Activated gamma-delta T cell treated with Interleukin-2 at 50 U/mL for 16 hours (primary cell): ENCODE results near the gene ATP8B3.
A peak's percentile ranks its signal among the peaks of the same experiment; 100 is the strongest.

Source experiments
- DNase-seq: peaks from one replicate; pipeline ENCODE4 v3.0.0-alpha.2; 2020

Gene ATP8B3

DNA sequence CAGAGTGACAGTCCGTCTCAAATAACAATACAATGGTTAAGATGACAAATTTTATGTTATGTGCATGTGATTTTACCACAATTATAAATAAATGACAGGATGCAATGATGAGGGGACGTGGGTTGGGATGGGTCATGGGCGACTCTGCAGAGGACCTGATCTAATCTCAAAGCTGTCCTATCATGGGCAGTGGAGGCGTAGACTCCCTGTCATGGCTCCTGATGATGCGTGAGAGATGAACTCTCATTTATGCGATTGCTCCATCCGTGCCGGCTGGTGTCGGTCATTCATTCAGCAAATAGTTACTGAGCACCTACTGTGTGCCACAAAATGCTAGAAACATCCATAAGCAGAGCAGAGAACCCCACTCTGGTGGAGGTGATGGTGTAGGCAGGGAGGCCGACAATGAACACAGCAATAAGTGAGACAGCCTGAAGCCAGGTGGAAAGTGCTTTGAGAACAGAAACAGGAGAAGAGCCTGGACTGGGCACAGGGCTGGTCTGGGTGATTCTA, 37.9 kb upstream of the ATP8B3 start:
- no peak for DNase-seq

GRCh38 chr19:1849132-1849474, 37.0 kb upstream of the ATP8B3 start:
- no peak for DNase-seq

DNA sequence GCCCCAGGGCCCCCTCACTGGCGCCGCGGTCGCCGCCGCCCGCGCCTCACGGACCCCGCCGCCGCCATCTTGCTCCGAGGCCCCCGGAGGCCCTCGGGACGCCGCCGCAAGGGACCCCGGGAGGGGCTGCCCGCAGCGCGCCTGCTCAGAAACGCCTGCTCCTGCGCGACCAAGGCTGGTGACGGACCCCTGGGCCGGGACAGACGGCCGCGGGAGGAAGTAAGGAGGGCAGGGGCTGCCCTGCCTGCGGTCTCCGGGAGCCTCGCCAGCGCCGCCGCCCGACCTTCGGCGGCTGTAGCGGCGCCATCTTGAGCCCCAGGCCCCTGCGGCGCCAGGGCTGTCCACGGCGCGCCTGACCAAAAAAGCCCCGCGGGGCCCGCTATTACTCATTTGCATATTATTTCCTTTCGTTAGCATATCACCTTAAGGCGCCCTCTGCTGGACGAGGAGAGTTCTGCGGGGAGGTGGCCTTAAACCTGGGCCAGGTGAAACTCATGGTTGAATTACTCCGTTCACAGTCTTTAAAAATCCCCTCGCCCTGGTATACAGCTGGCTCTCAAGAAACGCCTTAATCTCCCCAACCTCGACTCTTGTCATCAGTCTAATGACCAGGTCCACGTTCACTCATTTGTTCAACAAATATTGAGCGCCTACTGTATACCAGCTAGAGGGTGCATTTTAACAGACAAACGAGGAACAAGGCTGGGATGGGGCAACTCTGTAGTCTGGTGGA, 36.5 kb upstream of the ATP8B3 start, which contains the start of gene REXO1:
REXO1 (minus strand) TSS at position 85 of the 733 bp plus-strand sequence. CDS start 125 bp downstream, outside the sequence.
- DNase-seq: peak; percentile 99

DNA sequence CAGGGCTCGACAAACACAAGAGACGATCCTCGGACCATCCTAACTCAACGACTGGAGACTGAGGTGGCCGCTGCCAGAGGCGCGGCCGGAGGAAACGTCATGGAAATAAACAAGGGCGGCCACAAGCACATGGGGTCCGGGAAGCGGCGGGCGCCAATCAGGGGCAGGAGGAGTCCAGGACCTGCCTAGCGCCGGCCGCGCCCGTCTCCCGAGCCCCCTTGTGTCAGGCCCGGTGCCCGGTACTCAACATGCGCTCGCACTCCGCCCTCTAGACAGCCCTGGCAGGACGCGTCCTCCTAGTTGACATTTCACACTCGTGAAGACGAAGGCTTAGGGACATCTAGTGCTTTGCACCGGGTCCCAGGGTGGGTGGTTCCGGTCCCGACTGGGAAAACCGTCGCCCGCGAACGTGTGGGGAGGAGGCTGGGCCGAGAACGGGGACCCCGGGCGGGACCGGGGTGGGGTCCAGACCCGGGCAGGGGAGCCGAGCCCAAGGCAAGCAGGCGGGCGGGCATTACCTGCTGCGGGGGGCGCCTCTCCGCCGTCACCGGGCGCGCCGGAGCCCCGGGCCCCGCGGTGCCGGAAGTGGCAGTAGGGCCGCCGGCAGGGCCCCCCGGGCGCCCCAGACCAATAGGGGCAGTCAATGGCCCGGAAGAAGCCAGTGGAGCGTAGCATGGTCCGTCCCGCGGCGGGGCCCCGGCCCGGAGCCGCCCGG, 35.8 kb upstream of the ATP8B3 start:
- no peak for DNase-seq

DNA sequence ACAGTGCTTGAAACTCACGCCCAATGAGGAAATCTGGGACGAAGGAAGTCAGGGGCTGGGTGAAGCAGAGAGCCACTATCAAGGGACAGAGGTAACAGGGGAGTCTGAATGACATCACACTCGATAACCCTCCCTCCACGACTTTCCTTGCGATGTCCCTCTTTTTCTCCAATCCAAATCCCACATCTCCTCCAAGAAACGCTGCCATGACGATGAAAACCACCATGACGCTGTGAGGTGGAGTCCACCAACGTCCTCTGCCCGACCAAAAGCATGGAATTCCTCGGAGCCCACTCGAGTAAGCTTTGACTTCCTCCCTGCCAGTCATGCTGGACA, 35.2 kb upstream of the ATP8B3 start:
- DNase-seq: no peak

DNA sequence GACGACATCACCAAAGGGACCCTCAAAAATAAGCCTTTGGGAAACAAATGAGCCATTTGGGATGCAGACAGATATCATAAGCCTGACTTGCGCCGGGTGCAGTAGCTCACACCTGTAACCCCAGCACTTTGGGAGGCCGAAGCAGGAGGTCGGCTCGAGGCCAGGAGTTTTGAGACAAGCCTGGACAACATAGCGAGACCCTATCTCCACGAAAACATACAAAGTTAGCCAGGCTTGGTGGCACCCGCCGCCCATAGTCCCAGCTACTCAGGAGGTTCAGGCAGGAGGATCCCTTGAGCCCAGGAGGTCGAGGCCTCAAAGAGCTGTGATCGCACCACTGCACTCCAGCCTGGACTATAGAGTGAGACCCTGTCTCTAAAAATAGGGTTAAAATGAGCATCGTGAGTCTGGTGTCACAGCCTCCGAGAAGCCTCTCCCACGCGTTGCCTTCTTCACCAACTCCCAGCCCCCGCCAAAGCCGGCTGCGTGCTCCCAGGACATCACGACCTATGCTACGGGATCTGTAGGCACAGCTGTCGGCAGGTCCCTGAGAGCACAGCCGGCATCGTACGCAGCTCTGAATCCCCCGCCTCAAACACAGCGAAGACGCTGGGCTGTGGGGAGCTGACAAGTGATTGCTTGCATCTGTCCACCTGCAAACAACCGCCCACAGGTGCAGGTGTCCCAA, 34.6 kb upstream of the ATP8B3 start:
- DNase-seq: no peak

GRCh38 chr19:1845642-1846041, 33.6 kb upstream of the ATP8B3 start:
- DNase-seq: no peak

DNA sequence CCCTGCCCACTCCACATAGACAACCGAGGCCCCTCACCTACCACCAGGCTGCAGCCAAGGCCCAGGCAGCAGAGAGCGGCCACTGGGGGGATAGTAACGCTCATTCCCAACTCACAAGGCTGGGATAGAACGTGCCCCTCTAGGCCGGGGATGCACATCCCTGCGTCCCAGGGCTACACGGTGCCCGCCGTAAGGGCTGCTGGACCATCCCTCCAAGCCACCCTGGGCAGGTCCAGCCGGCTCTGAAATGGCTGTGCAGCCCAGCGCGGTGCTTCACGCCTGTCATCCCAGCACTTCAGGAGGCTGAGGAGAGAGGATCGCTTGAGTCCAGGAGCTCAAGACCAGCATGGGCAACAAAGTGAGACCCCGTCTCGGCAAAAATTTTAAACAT, 33.0 kb upstream of the ATP8B3 start:
- DNase-seq: no peak

GRCh38 chr19:1844513-1845124, 32.5 kb upstream of the ATP8B3 start:
- DNase-seq: no peak

DNA sequence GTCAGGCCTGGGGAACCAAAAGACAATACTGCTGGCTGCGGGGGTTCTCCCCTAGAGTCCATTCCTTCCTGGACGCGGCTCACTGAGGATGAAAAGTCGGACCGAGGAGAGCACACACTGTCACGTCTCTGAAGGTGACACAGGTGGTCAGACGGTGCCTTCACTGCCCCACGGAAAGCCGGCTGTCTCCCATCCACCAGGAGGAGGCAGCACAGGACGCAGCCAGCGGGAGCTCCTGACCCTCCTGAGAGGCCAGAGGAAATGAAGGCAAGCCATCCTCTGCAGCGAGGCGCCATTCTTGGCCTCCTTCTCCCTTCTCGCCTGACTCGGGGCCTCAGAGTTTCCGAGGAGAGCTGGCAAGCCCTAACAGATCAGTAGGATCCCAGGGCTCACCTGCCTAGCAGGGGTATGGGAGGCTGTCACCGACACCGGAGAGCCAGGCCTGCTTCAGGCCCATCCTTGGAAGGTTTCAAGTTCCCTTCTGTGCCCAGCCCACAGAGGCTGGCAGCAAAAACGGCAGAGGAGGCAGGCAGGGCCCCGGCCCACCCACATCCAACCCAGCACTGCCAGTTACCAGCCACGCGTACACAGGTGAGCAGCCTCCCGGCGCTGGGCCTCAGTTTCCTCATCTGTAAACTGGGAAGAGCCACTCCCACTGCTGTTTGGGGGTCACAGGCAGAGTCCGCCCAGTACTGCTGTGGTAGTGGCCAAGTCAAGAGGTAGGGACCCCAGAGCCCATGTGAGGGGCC, 31.7 kb upstream of the ATP8B3 start:
- no peak for DNase-seq

DNA sequence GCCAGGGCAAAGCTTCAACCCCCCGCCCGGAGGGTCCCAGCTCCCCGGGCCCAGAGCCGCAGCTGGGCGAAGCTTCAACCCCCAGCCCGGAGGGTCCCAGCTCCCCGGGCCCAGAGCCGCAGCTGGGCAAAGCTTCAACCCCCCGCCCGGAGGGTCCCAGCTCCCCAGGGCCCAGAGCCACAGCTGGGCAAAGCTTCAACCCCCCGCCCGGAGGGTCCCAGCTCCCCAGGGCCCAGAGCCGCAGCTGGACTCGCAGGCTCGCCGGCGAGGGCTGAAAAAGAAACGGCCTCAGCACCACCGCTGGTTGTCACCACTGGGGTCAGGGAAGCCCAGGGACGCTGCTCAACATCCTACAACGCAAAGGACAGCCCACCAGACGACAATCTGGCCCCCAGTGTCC, 31.0 kb upstream of the ATP8B3 start:
- no peak for DNase-seq

DNA sequence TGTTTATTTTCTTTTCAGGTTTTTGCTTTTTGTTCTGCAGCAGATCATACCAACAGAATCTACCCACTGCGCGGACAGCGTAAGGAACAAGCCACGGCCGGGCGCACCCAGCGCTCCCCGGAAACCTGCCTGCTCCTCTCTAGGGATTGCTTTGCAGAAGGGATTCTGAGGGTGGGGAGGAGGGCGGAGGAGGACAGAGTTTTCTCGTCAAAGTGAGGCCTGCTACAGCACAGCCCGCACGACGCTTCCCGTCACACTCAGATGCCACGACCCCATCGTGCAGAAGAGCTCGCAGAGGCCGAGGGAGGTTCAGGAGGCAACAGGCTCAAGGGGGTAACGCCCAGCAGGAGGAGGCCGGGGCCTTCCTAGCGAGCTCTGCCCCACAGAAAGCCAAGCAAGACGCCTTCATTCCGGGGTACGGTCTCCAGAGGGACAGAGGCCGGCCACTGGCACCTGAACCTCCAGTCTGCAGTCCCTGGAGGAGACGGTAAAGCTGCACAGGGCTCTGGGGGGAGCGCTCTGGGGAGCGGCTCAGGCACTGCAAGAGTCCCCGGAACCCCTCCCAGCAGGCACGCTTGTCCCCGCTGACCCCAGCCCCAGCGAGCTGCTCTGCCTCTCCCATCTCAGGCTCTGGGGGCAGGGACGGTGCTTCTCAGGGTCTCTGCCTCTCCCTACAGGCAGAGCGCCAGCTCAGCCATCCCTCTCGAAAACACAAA, 29.3 kb upstream of the ATP8B3 start:
- no peak for DNase-seq

DNA sequence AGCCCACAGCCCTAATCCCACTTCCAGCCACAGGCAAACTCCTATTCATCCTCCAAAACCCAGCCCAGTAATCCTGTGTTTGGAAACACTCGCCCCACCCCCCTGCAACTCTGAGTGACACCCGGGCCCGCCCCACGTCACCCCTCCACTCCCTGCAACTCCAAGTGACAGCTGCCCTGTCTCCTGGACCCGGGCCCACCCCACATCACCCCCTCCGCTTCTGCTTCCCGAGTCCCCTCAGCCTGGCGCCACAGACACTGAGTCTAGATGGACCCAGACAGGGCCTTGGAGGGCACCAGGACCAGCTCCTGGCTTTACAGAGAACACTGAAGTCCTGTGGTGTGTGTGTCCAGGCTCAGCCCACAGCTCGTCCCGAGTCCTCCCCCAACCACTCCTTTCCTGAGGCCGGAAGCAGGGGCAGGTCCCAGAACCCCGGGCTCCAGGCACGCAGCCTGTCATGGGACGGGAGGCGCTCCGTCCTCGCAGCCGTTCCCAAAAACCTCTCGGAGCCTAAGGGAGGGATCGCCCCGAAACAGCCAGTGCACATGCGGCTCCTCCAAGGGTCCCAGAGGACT, 28.6 kb upstream of the ATP8B3 start:
- DNase-seq: no peak

DNA sequence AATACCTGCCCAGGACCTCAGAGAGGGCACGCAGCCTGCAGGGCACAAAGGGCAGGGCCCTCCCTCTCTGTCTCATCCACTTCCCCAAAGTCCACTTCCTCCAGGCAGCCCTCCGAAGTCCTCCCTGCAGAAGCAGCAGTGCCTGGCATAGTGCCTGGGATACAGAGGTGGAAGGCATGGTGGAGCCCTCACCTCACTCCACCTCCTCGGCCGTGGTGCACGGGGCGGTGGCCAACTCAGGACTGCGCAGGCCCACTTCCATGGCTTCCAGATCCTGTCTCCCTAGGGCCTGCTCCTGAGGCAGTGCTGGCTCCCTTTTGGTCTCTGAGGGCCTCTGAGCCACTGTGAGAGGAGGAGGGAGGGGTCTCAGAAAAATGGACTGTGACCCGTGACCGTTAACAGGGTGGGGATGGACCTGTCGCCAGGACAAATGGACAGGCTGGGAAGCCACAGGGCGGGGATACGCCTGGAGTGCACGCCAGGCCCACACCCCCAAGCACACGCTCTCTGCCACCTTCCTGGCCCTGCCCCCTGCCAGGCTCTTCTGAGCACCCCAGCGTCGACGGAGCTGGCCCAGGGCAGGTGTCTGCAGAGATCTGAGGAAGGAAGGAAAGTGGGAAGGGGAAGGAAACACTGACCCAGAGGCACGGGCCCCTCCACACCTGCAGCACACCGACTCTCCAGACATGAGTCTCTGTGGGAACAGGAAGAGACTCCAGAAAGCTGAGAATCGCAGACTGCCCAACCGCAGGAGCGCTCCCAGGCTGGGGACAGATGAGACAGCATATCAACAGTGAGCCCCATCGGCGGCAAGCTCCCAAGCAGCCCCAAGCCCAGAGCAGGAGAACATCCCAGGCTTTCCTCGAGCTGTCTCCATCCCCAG, 27.8 kb upstream of the ATP8B3 start:
- DNase-seq: no peak

GRCh38 chr19:1837625-1838105, 25.6 kb upstream of the ATP8B3 start:
- peak; percentile 52 for DNase-seq

- DNase-seq: no peak
Observed at GRCh38 chr19:1837222-1837565, 25.1 kb upstream of the ATP8B3 start.

GRCh38 chr19:1836458-1837221, 24.6 kb upstream of the ATP8B3 start:
- no peak for DNase-seq

DNA sequence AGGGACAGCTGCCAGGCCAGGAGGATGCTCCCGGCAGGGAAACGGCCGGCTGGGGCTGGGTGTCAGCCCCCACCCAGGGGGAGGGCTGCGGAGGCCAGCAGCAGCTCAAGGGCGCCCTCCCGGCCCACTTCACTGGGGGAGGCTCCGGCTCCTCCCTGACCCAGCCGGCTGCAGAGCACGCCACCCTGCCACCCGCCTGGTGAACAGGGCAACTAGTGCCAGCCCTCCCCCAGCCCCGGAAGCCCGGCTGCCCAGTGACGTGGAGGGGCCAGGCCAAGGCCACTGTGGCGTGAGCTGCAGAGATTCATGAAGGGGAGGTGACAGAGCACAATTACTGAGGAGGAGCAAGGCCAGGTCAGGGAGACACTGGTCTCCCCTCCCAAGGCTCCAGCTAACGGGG, 21.5 kb upstream of the ATP8B3 start:
- no peak for DNase-seq

GRCh38 chr19:1832046-1832663, 20.1 kb upstream of the ATP8B3 start:
- no peak for DNase-seq
